Measurements from ENCODE around the gene MSH2.
"Not testable (repeated sequence)": the region's sequence is repeated elsewhere in the genome, so short reads cannot be mapped to it uniquely, and the experiment has no call there.

Gene MSH2

GRCh38 chr2:47414682-47415458 is 11.9 kb downstream of the MSH2 start:
- DNase-seq, result no peak

- DNase-seq, result no peak
Measured at GRCh38 chr2:47420214-47420613, 17.3 kb downstream of the MSH2 start.

- DNase-seq, result not testable (repeated sequence)
Measured at GRCh38 chr2:47420683-47421082, 17.7 kb downstream of the MSH2 start.

GRCh38 chr2:47422016-47422415 is 19.1 kb downstream of the MSH2 start:
- DNase-seq, result no peak

- DNase-seq, result no peak
Measured at GRCh38 chr2:47422560-47422959, 19.6 kb downstream of the MSH2 start.

- no peak for DNase-seq
Measured at GRCh38 chr2:47426786-47427185, 23.8 kb downstream of the MSH2 start.

GRCh38 chr2:47429795-47430194 is 26.8 kb downstream of the MSH2 start:
- no peak for DNase-seq

GRCh38 chr2:47433006-47433405 is 30.1 kb downstream of the MSH2 start:
- not testable (repeated sequence) for DNase-seq

- not testable (repeated sequence) for DNase-seq
Measured at GRCh38 chr2:47433445-47433844, 30.5 kb downstream of the MSH2 start.

- no peak for DNase-seq
Measured at GRCh38 chr2:47437287-47437686, 34.3 kb downstream of the MSH2 start.

GRCh38 chr2:47438106-47438505 is 35.1 kb downstream of the MSH2 start:
- no peak for DNase-seq

GRCh38 chr2:47438783-47439182 is 35.8 kb downstream of the MSH2 start:
- no peak for DNase-seq

GRCh38 chr2:47451790-47452189 is 48.8 kb downstream of the MSH2 start:
- DNase-seq, result no peak

GRCh38 chr2:47452761-47453160 is 49.8 kb downstream of the MSH2 start:
- no peak for DNase-seq

GRCh38 chr2:47454818-47455217 is 51.9 kb downstream of the MSH2 start:
- not testable (repeated sequence) for DNase-seq

- DNase-seq, result no peak
Measured at GRCh38 chr2:47455411-47455810, 52.5 kb downstream of the MSH2 start.

GRCh38 chr2:47456851-47457250 is 53.9 kb downstream of the MSH2 start:
- no peak for DNase-seq

GRCh38 chr2:47457268-47457667 is 54.3 kb downstream of the MSH2 start:
- no peak for DNase-seq

- no peak for DNase-seq
Measured at GRCh38 chr2:47459021-47459420, 56.1 kb downstream of the MSH2 start.

- DNase-seq, result no peak
Measured at GRCh38 chr2:47460766-47461165, 57.8 kb downstream of the MSH2 start.

GRCh38 chr2:47471429-47472116 is 68.6 kb downstream of the MSH2 start:
- no peak for DNase-seq

- DNase-seq, result no peak
Measured at GRCh38 chr2:47479863-47480262, 76.9 kb downstream of the MSH2 start.

GRCh38 chr2:47483191-47483590 is 80.2 kb downstream of the MSH2 start:
- no peak for DNase-seq

- no peak for DNase-seq
Measured at GRCh38 chr2:47484396-47484795, 81.4 kb downstream of the MSH2 start.

GRCh38 chr2:47485177-47485576 is 82.2 kb downstream of the MSH2 start:
- DNase-seq, result no peak
